HG03025 (cell line): ENCODE measurements around the gene ZRANB3.

Source experiments
- ATAC-seq: cut with Tn5 transposase; IDR thresholded peaks from one replicate; pipeline ENCODE4 v1.9.1; 2021; ENCODE audit warnings: mild to moderate bottlenecking, moderate library complexity; ENCODE audit not compliant: unreplicated experiment, low FRiP score

Gene ZRANB3

DNA sequence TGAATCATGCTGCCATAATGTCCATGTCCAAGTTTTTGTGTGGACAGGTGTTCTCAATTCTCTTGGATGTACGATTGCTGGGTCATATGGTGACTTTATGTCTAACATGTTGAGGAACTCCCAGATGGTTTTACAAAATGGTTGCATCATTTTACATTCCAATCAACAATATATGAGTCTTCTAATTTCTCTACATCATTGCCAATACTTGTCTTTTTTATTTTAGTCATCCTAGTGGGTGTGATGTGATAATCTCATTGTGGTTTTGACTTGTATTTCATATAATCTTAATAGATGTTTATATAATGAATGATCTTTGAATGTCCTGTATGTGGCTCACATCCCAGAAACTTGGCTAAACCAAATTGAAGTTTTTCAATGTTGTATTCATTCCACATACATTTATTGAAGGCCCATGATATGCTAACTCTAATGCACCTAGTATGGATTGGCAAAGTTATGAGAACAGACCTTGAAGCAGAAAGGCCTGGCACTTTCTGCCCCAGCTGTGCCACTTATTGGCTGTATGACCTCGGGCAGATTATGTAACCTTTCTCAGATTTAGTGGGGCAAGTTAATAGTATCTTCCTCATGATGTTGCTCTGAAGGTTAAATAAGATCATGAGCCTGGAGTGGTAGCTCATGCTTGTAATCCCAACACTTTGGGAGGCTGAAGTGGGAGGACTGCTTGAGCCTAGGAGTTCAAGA is 273.5 kb downstream of the ZRANB3 start:
- no peak for ATAC-seq

DNA sequence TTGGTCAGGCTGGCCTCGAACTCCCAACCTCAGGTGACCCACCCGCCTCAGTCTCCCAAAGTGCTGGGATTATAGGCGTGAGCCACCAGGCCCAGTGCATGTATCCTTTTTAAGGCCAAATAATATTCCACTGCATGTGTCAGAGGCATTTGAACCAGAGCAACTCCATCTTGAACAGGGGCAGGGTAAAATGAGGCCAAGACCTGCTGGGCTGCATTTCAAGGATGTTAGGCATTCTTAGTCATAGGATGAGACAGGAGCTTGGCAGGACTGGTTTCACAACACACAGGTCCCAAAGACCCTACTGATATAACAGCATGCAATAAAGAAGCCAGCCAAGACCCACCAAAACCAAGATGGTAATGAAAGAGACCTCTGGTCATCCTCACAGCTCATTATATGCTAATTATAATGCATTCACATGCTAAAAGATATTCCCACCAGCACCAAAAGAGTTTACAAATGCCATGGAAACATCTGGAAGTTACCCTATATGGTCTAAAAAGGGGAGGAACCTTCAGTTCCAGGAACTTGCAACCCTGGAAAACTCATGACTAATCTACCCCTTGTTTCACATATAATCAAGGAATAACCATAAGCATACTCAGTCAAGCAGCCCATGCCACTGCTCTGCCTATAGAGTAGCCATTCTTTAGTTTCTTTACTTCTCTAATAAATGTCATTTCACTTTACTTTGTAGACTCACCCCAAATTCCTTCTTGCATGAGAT is 274.3 kb downstream of the ZRANB3 start:
- ATAC-seq = no peak

DNA sequence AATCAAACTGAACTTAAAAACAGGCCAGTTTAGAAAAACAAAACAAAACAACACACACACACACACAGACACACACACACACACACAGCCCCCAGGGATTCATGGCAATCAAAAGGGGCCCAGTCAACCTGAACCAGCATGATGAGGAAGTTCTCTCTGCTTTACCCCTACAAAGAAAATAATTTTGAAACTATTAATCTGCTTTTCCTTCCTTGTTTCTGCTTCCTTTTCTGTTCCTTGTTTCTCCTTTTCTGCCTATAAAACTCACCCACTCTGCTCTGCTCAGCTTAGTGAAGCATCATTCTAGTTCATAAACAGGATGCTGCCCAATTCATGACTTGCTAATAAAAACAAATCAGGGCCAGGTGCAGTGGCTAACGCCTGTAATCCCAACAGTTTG is 275.8 kb downstream of the ZRANB3 start:
- no peak for ATAC-seq

DNA sequence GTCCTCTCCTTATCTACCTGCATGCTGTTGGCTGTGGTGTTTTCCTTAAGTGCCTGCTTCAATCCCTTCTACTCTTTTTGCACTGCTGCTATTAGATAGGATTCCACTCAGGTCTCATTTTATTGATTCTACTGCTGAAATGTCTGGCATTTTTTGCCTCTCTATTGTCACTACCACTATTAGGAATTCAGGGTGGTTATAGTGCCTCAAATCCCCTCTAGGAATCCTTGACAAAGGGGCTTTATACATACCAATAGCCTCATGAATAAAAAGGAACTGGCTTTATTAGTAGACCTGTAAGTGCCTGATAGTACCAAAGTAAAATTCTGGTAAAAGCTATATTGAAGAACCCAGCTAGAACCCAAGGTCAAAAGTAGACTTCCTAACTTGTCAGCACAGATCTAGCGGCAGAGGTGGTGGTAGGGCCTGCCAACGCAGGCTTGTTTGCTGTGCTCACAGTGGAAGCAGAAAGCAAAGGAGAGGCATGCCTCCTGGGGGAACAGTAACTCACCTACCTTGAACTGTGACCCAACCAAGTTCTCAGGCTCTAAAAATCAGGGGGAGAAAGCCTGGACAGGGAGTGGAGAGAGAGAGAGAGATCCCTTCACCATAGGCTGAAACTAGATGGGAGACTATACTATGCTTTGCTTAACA is 278.1 kb downstream of the ZRANB3 start:
- no peak for ATAC-seq

DNA sequence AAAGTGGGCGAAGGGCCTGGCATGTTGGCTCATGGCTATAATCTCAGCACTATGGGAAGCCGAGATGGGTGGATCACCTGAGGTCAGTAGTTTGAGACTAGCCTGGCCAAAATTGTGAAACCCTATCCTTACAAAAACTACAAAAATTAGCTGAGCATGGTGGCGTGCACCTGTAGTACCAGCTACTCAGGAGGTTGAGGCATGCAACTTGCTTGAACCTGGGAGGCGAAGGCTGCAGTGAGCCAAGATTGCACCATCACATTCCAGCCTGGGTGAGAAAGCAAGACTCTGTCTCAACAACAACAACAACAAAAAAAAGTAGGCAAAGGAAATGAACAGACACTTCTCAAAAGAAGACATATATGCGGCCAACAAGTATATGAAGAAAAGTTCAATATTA is 282.4 kb downstream of the ZRANB3 start:
- no peak for ATAC-seq

DNA sequence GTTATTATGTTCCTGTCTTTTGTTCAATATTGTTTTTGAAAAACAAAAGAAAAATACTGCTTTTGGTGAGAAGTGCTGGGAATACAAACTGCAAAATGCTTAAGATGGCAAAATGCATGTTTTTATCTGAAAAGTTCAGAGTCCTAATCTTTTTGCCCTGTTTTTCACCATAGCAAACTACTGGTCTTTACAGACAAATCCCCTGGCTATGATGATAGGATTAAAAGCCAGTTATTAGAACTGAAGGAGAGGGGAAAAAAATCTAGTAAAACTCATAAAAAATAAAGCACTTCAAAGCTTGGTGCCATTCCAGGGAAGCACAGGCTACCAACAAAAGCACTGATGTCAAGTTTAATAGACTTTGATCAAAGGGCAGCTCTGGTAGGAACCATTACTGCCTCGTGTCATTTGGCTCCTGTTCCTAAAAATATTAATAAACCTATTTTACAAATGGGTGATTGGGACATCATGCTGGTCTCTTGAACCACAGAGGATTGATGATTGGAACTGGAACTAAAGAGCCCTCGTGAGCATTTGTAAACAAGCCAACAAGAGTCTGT is 284.2 kb downstream of the ZRANB3 start:
- ATAC-seq = no peak

DNA sequence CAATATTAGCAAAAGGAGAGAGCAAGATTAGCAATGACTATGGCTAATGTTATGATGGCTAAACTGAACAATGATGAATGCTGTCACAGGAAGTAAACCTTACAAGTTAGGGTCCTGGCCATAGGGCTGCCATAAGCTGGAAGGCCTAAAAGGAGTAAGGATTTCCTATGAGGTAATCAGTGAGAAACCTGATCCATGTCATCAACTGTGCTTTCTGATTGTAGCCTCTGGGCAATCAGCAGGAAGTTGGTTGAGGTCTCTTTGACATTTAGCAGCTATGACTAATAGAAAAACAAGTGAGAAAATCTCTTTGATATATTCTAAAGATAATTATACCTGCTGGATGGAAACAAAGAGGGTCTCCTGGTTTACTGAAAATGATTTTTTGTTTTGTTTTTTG is 285.9 kb downstream of the ZRANB3 start:
- ATAC-seq = no peak

DNA sequence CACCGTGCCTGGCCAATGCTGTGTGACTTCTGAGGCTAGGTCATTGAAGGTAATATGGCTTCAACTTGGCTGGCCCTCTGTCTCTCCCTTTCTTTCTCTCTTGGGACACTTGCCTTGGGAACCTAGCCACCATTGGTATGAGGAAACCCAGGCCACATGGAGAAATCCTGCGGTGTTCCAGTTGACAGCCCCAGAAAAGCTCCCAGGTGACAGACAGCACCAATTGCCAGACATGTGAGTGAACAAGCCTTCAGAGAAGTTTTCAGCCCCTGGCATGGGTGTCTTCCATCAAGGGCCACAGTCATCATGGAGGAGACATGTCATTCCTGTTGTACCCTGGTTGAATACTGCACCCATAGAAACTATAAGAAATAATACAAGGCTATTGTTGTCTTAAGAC is 292.4 kb downstream of the ZRANB3 start:
- ATAC-seq = no peak

DNA sequence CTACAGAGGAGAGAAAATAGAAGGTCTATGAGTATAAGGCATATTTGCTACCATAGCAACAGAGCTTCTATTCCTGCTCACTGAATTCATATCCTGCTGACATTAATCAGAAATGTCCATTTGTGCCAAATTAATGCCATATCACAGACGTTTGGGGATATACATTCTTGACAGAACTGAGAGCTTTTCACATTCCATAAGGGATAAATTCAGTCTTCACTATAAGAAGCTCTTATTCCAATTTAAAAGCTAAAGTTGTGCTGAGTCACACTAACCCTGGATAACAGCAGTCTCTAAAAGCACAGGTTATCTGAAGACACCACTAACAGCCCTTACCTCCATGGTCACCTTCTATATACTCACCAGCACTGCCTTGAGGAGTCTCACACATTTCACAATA is 300.9 kb downstream of the ZRANB3 start:
- ATAC-seq = no peak

DNA sequence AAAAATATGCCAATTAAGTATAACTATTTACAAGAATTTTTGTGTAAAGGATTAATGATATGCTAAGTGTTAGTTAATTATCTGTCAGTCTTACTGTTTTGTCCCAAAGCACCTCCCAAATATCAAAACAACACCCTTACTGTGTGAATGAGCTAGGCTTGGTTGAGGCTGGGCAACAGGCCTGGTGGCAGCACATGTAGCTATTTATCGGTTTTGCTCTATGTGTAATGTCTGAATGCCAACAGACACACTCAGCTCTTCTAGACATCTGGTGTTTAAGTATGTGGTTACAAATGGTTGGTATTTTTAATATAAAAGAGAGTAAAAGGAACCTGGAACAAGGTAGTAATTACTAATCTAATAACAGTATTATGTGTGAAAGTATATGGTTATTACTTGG is 303.6 kb downstream of the ZRANB3 start:
- no peak for ATAC-seq

DNA sequence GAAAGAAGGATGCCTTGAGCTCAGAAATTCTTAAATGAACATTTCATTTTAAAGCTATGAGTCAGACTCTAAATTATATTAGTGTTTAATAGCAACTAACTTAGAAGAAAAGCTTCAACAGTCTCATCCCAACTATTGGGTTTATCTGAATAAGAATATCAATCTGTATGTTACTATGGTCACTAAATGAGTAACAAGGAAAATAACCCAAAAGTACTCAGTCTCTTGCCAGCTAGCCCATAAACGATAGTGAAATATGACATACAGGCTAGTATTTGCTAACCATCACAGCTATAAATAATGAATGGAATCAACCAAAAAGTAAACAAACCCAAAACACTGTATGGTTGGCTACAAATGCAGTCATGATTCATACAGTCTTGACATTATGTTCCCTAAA is 304.1 kb downstream of the ZRANB3 start:
- ATAC-seq = no peak

DNA sequence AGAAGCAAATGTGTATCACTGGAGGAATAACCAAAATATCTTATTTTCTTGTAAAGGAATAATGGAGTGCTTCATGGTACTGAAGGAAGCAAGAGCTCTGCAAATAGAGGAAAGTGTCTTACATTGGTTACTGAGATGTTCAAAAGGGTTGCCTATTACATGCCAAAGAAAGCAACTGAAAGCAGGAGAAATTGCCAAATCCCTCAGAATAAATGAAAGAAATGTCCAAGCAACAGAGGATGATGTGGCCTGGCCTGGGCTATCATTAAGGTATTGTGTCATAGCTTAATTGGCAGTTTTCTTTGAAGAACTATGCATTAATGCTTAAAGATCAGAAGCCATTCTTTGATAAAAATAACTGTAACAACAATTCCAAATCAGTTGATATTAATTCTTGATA is 305.2 kb downstream of the ZRANB3 start:
- no peak for ATAC-seq

DNA sequence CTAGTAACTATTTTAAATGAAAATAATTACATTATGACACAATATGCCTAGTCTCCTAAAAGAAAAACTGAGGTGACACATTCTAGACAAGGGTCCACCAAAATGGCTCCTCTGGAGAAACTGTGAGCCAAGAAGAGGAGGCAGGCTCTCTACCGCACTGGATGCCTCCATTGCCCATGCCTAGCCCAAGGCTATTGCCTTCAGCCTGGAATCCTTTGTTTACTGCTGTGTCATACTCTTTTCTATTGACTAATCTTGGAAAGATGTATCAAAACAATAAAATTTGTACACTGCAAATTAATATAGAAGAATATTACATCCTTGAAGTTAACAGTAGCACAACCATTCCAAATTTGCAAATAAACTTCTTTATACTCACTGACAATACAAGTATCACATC is 311.8 kb downstream of the ZRANB3 start:
- no peak for ATAC-seq

DNA sequence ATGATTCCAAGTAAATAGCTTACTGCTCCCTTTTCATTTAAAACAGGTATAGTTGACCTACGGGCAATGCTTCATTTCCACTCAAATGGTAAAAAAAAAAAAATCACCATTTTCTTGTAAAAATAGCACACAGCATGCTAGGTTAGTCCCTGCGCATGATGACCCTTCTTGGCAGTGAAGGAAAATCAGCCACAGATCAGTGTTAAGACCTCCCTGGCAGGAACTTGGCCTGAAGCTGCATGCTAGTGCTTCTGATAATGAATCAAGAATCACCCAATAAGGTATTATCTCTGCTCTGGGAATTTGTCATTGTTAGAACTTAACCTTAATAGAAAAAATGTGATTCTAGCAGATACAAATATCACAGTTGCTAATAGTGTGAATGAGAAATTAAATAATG is 312.6 kb downstream of the ZRANB3 start:
- no peak for ATAC-seq

DNA sequence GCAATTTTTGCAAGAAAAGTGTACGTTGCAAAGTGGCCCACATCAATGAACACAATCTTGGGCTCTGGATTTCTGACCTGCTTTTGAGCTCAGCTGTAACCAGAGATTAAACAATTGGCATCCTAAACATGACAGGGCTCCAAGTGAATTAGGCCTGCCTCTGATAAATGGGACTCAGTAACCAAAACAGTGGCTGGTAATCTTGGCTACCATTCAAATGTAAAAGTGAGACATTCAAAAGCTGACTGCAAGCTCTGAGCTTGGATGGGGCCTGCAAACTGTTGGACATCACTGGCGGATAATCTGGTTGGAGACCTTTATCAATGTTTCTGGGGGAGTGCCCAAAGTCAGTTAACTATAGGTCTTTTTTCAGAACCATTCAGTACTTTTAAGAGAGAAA is 318.3 kb downstream of the ZRANB3 start:
- no peak for ATAC-seq

DNA sequence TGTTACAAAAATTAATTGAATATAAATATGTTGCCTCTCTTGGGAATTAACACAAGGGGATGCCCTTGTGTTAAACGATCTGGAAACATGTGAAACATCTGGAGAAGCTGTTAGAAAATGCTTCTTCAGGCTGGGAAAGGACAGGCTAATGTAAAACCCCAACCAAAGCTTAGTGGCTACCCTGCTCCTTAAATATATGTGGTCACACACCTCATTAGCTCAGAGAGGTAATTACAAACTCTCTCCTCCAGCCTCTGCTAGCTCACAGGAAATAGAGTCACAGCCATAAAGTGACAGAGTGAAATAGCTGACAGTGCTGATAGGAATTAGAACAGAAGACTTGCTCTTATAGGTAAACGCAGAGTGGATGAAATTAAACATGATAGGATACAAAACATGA is 323.0 kb downstream of the ZRANB3 start:
- ATAC-seq = no peak

DNA sequence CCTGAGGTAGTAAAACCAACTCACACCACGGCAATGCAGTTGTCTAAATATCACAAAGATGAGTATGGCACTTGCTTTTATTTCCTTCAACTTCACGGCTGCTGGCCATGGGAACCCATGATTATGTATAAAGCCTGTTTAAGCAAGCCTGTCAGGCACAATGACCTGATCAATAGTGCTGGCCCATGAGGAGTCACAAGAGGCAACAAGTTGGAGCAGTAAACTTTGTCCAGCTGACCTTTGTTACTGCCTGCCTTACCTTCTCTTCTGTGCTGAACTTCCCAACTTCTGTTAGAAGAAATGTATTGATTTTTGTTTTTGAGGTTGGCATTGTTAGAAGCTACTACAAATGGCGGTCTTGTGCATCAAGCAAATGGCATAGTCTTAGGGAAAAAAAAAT is 327.1 kb downstream of the ZRANB3 start:
- ATAC-seq = no peak

DNA sequence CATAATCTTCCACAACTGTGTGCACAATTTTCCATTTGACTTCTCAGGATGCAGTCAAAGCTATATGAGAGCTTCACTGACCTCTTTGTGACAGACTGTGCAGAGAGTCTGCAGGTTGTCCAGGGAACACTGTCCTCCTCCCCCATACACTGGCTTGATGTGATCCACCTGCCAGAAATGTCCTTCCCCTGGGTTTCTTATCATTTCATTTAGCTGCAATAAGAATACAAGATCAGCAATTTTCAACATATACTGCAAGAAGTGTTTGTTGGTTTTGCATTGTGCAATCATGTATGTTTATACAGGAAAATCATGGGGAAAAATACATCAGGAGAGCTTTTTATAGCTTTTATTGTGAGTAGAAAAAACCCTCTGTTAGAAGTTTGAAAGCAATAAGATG is 328.3 kb downstream of the ZRANB3 start:
- no peak for ATAC-seq

DNA sequence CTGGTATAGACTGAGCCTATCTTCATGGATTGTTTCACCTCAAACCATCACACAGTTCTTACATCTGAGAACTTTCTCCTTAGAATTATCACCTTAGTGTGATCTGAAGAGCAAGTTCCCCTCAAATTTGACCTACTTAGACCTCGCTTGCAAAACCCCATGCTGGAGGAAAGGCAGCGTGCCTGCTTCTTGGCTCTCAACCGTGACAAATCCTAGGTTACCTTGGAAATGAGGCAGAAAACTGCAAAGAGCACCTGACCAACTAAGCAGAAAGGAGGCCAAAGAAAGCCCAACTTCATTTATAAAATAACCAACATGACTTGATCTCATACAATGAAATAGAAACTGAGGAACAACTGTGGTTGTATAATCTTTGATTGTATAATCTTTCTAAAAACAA is 332.5 kb downstream of the ZRANB3 start:
- no peak for ATAC-seq

DNA sequence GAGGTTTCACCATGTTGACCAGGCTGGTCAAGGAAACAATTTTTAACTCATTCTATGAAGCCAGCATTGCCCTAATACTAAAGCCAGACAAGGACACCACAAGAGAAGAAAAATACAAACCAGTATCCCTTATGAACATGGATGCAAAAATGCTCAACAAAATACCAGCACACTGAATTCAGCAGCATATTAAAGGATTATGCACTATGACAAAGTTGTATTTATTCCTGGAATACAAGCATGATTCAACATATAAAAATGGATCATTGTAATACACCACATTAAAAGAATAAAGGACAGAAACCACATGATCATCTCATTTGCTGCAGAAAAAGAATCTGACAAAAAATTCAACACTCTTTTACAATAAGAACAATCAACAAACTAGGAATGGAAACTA is 340.2 kb downstream of the ZRANB3 start:
- no peak for ATAC-seq

DNA sequence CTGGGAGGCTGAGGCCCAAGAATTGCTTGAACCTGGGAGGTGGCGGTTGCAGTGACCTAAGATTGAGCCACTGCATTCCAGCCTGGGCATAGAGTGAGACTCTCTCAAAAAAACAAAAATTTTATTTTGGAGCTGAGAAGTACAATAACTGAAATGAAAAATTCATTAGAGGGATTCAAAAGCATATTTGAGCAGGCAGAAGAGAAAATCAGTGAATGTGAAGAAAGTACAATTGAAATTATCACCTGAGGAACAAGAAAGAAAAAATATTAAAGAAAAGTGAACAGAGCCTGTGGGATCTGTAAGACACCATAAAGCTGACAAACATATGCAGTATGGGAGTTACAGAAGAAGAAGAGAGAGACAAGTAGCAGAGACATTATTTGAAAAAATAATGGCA is 341.9 kb downstream of the ZRANB3 start:
- no peak for ATAC-seq

DNA sequence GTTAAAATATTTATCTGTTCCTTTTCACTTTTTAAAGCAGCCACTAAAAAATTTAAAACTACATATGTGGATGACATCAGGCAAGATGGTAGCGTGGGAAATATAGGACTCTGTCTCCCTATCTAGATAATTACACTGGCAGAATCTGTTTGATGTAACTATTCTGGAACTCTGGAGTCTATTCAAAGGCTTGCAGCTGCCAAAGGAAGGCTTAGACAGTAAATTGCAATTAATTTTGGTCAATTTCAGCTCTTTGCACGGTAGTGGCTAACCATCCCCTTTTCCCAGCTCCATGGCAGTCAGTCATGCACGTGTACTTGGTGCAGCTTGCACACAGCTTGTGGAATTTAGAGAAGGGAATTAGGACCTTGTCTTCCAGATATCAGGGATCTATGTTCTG is 343.7 kb downstream of the ZRANB3 start:
- no peak for ATAC-seq
